Measurements from ENCODE around the gene MAML2. TPM values are rescaled to one million over a fixed set of nuclear protein-coding genes. Genes with fewer than 3 reads are reported as not detected.
A peak's percentile ranks its signal among the peaks of the same experiment; 100 is the strongest.

The MAML2 gene
- polyA plus RNA-seq, 3 donors: 0.57 to 7.6 (median 1.2) TPM

DNA sequence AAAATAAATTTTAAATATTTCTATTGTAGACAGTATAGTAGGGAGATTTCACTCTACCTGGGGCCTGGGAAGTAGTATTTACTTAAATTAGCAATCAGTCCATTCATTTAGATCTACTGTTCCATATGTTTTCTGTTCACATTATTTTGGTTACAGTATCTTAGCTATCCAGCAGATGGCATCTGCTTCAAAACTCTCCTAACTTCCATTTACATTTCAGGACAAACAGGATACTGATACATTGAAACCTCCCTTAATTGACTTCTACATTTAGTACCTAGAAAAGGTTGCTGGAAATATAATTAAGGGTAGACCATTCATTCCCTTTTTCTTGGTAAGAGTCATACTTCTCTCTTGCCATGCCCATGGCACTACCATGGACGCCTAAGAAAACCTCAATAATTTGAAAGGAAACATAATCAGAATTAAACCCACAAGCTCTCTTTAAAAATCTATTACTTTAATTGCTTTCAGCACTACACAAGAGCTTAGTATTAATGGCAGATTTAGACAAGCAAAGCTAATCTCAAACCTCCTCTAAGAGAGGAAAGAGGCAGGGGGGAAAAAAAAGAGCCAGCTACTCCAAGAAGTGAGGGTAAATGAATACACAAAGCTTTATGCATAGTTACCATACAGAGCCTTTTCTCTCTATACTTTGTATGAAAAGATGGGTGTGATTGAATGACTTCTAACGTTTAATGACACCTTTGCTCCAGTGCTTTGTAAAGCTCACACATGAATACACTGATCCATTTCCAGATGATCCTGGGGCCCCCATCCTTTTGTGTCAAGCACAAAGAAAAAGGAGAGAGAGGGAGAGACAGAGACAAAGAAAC, 287.9 kb downstream of the MAML2 start:
- no CpG with 5 or more reads among the region's 2 CpGs for WGBS (ENCODE audit: insufficient coverage)
- peak; percentile 8 to 27 (median 20) for DNase-seq
- TF ChIP-seq, protein P1, sequence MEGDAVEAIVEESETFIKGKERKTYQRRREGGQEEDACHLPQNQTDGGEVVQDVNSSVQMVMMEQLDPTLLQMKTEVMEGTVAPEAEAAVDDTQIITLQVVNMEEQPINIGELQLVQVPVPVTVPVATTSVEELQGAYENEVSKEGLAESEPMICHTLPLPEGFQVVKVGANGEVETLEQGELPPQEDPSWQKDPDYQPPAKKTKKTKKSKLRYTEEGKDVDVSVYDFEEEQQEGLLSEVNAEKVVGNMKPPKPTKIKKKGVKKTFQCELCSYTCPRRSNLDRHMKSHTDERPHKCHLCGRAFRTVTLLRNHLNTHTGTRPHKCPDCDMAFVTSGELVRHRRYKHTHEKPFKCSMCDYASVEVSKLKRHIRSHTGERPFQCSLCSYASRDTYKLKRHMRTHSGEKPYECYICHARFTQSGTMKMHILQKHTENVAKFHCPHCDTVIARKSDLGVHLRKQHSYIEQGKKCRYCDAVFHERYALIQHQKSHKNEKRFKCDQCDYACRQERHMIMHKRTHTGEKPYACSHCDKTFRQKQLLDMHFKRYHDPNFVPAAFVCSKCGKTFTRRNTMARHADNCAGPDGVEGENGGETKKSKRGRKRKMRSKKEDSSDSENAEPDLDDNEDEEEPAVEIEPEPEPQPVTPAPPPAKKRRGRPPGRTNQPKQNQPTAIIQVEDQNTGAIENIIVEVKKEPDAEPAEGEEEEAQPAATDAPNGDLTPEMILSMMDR (IDR thresholded peaks at IDR 0.05): peak; percentile 67
- Histone ChIP-seq H3K79me2 (ENCODE audit: insufficient read depth, low read length) (no peaks in the 10 kb centered on the region), H3K27me3 (ENCODE audit: control insufficient read depth in 2 of 2, insufficient read depth in 2 of 2, low read length in 2 of 2) (no peaks in the 10 kb centered on the region), H3K36me3 (replicated peaks in 1 of 2; ENCODE audit: control insufficient read depth in 1 of 2, insufficient read depth in 2 of 2, low read length in 2 of 2) (no peaks in the 10 kb centered on the region), H4K20me1 (ENCODE audit: insufficient read depth, low read length) (no peaks in the 10 kb centered on the region), H3K9me3 (replicated peaks in 1 of 2; ENCODE audit: control insufficient read depth in 1 of 2, insufficient read depth in 1 of 2, low read length in 2 of 2) (no peaks in the 10 kb centered on the region), H3K27ac (ENCODE audit: low read depth in 1 of 2, low read length in 2 of 2) (no peak overlapping the region), H2AFZ (ENCODE audit: insufficient read depth, low read depth, low read length, poor library complexity, severe bottlenecking) (no peak overlapping the region), H3K4me1 (ENCODE audit: control insufficient read depth in 1 of 2, insufficient read depth in 2 of 2, low read length in 2 of 2) (peaks cover 11 to 13% of the 10 kb centered on the region in 2 donors), H3K4me3 (replicated peaks in 1 of 3; ENCODE audit: low read depth in 2 of 3, low read length in 3 of 3) (no peak overlapping the region), H3K9ac (ENCODE audit: insufficient read depth, low read length, poor library complexity, severe bottlenecking) (no peak overlapping the region), H3K4me2 (replicated peaks; ENCODE audit: extremely low read depth, low read length, poor library complexity, severe bottlenecking) (no peak overlapping the region)
- intact Hi-C loops (cut with micrococcal nuclease): loop anchor here in 1 of 2 donors (5.0 to 10.0 kb wide), 2 partner anchors 110 to 287 kb away; partner anchors contain the start of gene MAML2
- no peaks in the 10 kb centered on the region for H3K27me3 Mint-ChIP-seq (ENCODE audit: low read depth in 3 of 3)
- H3K4me3 Mint-ChIP-seq: no peak overlapping the region
- peak overlapping the region in 1 of 7 donors; percentile 23 for H3K27ac Mint-ChIP-seq
- H3K9me3 Mint-ChIP-seq: no peaks in the 10 kb centered on the region
- H3K4me1 Mint-ChIP-seq: peaks cover 12% of the 10 kb centered on the region
- no peaks in the 10 kb centered on the region for H3K36me3 Mint-ChIP-seq

DNA sequence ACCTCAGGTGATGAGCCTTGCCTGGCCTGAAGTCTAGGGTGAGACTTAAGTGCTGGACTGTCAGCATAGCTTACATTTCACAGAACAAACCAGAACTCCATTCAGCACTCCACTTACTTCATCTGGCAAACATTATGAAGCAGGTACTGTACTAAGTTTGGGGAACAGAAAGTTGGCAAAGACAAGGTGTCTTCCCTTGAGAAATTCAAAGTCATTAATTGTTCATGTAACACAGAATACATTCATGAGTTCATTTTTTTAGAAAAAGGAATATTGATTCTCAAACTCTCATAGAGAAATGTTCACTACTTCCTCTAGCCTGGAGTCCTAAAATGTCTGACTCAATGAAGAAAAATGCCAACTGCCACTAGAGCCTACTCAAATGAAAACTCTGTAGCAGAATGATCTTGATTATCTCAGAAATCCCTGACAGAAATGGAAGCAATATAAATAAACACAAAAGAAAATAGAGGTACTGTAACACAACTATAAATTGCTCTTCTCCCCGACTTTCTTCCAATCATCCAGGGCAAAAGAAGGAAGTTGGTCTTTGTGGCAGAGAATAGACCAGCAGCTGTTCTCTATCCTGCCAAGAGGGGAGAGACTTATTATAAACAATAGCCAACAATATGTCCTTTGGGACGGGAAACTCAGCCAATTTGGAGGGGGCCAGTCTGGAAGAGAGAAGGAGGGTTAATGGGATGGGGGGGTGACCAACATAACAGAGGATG, 289.9 kb downstream of the MAML2 start:
- H3K36me3 Mint-ChIP-seq: no peaks in the 10 kb centered on the region

More for the DNA sequence above, 289.9 kb downstream of the MAML2 start:
- H3K4me2 ChIP-seq (replicated peaks; ENCODE audit: extremely low read depth, low read length, poor library complexity, severe bottlenecking): no peak overlapping the region
- H3K79me2 ChIP-seq (ENCODE audit: insufficient read depth, low read length): no peaks in the 10 kb centered on the region
- no CpG with 5 or more reads among the region's 2 CpGs for WGBS (ENCODE audit: insufficient coverage)
- Mint-ChIP-seq H3K4me1 (peaks cover 12% of the 10 kb centered on the region), H3K9me3 (no peaks in the 10 kb centered on the region), H3K4me3 (no peak overlapping the region), H3K27ac (peak overlapping the region in 4 of 7 donors; percentile 38 to 83 (median 70)), H3K27me3 (ENCODE audit: low read depth in 3 of 3) (no peaks in the 10 kb centered on the region)
- peaks cover 11 to 13% of the 10 kb centered on the region in 2 donors for H3K4me1 ChIP-seq (ENCODE audit: control insufficient read depth in 1 of 2, insufficient read depth in 2 of 2, low read length in 2 of 2)
- no peak overlapping the region for H3K4me3 ChIP-seq (replicated peaks in 1 of 3; ENCODE audit: low read depth in 2 of 3, low read length in 3 of 3)
- intact Hi-C loops (cut with micrococcal nuclease): loop anchor here in 1 of 2 donors (5.0 to 10.0 kb wide), 2 partner anchors 112 to 289 kb away; partner anchors contain the start of gene MAML2
- DNase-seq: peak in 2 of 3 donors; percentile 7 to 20
- TF ChIP-seq, protein P1 (IDR thresholded peaks at IDR 0.05): no peak
- no peak overlapping the region for H3K27ac ChIP-seq (ENCODE audit: low read depth in 1 of 2, low read length in 2 of 2)
- H2AFZ ChIP-seq (ENCODE audit: insufficient read depth, low read depth, low read length, poor library complexity, severe bottlenecking): peak overlapping the region; percentile 12
- H3K9ac ChIP-seq (ENCODE audit: insufficient read depth, low read length, poor library complexity, severe bottlenecking): no peak overlapping the region
- H3K36me3 ChIP-seq (replicated peaks in 1 of 2; ENCODE audit: control insufficient read depth in 1 of 2, insufficient read depth in 2 of 2, low read length in 2 of 2): no peaks in the 10 kb centered on the region
- H3K27me3 ChIP-seq (ENCODE audit: control insufficient read depth in 2 of 2, insufficient read depth in 2 of 2, low read length in 2 of 2): no peaks in the 10 kb centered on the region
- H4K20me1 ChIP-seq (ENCODE audit: insufficient read depth, low read length): no peaks in the 10 kb centered on the region
- no peaks in the 10 kb centered on the region for H3K9me3 ChIP-seq (replicated peaks in 1 of 2; ENCODE audit: control insufficient read depth in 1 of 2, insufficient read depth in 1 of 2, low read length in 2 of 2)
